NCI-H446 treated with DMSO at 0.1 percent for 48 hours (cell line): ENCODE measurements around the gene LBH.

Experiments
- DNase-seq: peaks from one replicate; lab custom pipeline; 2025; lab: John Stamatoyannopoulos, UW

LBH gene

DNA sequence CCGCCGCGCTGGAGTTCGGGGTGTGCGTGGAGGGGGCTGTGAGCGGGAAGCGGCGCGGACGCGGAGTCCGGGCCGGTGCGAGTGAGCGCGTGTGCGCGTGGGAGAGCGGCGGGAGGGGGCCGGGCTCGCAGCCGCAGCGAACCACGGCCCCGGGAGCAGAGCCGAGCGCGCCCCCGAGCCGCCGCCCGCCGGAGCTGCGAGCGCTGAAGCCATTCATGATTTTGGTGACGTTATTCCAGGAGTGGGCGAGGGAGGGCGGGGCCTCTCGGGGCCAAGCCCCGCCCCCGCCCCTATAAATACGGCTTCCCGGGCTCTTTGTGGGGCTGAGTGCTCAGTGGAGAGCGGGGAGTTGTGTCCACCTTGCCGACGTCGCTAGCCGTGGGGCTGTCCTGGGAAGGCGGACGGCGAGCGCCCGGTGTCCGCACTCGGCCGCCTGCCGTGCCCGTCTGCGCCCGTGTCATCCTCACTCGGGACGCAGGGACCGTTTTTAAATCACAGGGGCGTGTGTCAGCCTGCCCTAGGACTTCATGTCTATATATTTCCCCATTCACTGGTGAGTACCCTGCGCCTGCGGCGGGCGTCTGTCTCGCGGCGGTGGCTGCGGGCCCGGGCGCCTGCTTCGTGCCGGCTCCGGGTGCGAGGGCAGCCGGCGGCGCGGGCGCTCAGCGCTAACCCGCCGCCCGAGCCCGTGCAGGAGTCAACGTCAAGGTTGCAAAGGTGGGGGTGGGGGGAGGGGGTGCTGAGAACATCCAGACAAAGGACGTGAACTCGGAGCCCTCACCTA, at the start of gene LBH:
Gene LBH, plus strand, starts transcription at position 323 of the 784 bp plus-strand sequence. Its CDS starts 205 bp downstream, at position 528.
- peak; percentile 52 for DNase-seq

DNA sequence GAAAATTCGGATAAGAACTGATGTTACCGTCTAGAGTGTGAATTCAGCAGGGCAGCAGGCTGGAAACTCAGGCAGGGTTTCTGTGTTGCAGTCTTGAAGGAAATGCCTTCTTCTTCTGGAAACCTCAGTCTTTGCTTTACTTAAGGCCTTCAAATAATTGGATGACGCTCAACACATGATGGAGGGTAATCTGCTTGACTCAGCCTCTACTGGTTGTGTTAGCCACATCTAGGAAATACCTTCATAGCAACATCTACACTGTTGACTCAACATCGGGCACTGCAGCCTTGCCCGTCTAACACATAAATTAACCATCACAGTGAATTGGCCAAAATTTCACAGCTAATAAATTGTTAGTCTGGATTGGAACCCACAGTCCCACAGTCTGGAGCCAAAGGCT, 47.3 kb upstream of the LBH start:
- DNase-seq, result no peak

DNA sequence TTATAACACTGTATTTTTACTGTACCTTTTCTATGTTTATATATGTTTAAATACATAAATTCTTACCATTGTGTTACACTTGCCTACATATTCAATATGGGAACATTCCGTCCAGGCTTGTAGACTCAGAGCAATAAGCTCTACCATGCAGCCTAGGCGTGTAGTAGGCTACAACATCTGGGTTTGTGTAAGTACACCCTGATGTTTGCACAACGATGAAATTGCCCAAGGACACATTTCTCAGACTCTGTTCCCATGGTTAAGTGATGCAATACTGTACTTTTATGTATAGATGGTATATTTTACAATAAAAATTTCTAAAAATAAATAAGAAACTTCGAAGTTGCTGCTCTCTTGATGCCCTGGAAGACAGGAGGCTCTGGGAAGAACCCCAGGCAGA, 46.2 kb upstream of the LBH start:
- DNase-seq, result no peak

DNA sequence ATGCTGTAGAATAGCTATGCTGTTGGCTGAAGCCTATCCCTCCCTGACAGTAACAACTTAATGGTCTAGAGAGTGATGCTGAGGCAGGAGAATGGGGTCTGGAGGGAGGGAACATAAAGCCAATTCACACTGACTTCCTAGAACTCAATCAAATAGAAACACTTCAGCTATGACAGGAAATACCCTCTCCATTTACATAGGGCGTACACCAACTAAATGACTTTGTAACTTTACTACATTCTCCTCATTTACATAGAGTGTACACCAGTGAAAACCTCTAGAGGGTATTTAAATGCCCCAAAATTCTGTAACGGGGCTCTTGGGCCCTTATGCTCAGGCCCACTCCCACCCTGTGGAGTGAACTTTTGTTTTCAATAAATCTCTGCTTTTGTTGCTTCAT, 43.0 kb upstream of the LBH start:
- no peak for DNase-seq

DNA sequence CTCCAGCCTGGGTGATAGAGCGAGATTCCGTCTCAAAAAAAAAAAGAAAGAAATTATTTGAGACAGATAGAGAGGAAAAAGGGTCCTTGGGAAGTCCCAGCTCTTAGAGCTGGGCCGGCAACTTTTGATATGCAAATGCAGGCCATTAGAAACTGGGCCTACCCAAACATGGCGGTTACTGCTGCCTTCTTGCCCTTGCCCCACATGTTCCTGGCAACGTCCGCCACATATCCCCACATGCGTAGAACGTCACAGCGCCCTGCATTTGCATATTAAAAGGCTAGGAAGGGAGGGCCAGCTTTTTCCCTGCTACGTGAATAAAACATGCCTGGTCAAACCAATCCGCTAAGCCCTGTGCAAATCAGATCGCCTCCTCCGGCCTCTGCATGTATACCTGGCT, 40.7 kb upstream of the LBH start:
- DNase-seq, result no peak

DNA sequence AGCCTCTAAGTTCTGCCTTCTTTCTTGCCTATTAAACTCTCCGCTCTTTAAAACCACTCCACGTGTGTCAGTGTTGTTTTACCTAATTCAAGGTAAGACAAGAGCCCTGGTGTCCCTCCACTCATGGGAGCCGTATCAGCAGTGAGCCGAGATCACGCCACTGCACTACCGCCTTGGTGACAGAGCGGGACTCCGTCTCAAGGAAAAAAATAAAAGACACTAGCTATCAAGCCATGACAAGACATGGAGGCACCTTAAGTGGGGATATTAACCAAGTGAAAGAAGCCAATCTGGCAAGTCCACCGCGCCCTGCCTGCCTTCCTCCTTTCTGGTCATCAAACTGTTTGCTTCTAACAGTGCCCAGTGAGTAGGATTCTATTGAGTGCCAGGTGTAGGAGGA, 40.2 kb upstream of the LBH start:
- DNase-seq, result no peak

DNA sequence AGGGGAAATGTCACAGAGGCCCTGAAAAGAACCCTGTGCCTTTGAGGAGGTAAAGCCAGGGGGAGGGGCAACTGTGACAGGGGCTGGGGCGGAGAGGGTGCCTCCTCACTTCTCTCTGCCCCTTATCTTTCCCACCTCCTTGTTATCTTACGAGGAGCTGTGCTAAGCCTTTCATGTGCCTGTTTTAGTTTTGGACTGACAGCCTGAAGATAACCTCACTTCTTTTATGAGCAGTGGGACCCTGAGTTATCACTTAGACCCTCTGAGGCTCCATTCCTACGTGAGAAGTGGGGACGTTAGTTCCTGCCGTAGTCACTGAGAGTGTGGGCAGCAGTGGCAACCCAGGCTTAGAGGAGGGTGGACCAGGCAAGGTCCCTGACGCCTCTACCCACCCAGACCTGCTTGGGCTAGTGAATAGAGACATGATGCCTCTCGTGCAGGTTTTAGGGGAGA, 39.5 kb upstream of the LBH start:
- no peak for DNase-seq

DNA sequence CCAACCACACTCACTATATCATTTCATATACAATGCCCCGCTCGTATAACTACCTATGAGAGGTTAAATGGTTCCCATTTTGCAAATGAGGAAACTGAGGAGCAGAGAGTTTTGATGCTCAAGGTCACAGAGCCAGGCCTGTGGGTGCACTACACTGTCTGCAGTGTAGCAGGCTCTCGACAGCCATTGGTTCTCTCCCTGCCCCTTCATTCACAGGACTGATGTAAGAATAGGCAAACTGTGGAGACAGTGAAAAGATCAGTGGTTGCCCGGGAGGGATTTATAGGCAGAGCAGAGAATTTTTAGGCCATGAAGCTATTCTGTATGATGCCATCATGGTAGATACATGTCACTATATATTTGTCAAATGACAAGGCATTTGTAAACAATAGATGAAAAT, 39.0 kb upstream of the LBH start:
- DNase-seq, result no peak

DNA sequence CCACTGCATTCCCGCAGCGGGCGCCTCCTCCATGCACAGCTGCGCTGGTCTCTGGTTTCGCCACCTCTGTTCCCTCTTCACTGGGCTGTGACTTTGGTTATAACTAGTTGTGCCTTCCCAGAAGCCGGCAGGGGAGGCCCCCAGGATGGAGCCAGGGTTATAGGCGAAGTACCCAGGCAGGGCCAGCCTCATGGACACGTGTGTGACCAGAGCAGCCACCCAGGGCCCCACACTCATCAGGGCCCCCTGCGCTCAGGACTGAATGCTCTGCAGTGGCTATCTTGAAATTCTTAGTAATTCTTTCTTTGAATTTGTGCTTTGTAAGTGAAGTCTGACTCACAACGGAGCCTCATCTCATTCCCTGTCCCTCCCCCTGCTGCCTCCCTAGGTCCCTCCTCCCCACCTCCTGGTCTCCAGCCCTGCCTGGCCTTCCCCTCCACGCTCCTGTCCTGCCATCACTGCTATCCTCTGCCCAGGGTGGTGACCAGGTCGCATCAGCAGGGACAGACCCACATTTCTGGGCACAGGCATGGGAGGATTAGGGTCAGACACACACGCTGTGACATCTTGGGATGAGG, 38.1 kb upstream of the LBH start:
- DNase-seq, result no peak

DNA sequence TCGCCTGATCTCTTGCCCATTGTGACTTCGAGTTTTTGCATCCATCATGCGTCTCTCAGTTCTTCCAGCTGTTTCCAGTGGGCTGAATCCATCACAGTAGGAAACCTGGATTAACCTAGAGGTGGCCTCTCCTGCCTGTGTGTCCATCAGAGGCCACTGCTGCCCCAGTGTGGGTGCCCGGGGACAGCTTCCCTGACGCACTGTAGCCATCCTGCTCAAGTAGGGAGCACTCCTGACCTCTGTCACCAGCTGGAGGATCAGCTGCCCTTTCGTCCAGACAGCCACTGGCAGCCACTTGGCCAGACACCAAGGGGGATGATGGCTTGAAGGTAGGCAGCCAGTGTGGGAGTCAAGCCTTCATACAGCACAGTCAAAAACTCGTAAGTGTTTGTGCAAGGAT, 36.9 kb upstream of the LBH start:
- no peak for DNase-seq

DNA sequence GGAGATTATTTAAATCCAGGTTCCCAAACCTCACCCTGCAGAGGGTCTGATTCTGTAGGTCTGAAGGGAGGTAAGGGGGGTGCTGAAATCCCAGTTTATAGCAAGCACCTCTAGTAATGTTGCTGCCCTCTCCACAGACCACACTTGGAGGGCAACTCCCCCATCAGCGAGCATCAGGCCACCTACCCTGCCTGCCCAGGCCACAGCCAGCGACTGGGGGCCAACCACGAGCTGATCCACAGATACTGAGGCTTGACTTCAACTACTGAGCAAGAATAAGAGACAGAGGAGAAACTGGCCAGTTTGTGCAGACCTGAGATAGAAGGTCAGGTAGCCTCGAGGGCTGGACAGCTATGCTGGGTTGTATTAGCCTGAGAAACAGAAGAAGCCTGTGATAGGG, 36.3 kb upstream of the LBH start:
- DNase-seq, result no peak

DNA sequence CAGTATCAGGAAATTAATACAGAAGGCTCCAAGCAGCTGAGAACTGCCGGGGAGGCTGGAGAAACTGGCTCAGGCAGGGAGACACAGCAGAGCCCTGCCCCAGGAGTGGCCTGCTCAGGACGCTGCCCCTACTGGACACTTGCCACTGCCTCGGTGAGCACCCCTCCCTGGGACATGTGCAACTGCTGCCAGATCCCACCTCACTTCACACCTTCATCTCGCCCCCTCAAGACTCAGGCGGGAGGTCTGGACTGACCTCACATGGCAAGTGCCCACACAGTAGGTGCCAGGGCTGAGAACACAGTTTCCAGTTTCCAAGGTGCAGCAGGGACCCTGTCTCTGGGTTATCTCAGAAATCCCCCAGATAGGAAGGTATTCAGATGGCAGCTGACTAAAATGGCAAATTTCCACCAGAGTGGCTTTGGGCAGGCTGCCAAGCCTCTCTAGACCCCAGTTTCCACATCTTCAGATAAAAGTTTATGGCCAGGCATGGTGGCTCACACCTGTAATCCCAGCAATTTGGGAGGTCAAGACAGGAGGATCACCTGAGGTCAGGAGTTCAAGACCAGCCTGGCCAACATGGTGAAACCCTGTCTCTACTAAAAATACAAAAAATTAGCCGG, 33.7 kb upstream of the LBH start:
- DNase-seq, result no peak

DNA sequence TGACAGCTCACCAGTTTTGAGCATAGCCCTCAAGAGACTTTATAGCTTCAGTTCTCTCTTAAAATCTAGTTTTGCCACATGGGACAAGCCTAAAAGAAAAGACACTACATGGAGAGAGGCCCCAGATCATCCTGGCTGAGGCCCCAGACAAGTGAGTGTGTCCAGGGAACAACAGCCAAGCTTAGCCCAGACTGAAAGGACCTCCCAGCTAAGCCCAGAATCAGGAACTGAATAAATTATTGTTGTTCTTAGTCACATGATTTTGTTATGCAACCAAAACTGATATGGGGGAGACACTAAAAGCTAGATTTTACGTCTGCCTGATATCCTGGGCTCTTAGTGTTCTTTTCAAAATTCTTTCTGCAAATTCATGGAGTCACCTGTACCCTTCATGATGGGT, 29.3 kb upstream of the LBH start:
- DNase-seq, result no peak

DNA sequence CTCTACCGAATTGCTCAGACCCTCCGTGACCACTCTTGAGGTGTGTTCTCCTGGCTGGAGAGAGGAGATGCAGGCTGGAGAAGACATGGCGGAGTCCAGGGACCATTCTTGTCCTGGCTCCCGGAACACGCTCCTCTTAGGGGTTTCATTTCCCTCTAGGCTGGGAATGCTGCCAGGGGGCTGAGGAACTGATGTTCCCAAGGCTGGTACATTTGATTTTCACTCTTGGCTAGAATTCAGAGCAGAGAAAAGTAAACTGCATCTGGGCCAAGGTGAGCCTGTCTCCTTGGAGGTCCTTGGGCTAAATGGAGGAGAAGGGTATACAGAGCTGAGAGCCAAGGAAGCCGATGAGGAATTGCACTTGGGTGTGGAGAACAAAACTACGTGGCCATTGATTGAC, 28.2 kb upstream of the LBH start:
- DNase-seq, result no peak

DNA sequence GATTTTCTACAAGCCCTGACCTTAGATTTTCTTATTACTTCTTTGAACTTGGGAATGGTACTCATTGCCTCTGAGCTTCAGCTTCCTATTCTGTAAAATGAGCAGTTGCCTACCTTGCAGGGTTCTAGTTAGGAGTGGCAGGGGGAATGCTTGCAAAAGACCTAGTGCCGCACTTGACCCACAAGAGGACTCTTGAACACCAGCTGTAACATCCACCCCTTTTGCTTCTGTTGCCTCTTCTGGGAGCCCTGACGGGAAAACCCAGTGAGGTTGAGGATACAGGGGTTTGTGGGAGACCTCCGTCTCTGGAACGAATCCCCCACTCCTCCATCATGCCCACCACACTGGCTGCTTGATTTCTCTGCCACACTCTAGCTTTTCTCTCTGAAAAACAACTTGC, 27.1 kb upstream of the LBH start:
- DNase-seq, result no peak

DNA sequence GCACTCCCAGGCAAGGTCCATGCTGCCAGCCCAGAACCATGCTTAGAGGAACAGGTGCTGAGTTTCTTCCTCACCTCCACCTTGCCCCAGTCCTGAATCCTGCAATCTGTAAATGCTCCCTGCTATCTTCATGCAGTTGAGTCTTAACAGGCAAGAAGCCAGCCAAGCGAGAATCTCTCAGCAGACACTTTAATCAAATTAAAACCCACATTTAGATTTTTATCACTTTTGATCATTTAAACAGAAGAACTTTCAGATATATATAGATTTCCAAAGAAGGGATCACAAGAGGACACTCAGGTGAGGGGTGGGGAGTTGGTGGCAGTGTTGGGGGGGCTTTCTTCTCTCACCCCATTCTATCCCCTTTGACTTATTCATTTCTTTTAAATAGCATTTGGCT, 25.9 kb upstream of the LBH start:
- no peak for DNase-seq

DNA sequence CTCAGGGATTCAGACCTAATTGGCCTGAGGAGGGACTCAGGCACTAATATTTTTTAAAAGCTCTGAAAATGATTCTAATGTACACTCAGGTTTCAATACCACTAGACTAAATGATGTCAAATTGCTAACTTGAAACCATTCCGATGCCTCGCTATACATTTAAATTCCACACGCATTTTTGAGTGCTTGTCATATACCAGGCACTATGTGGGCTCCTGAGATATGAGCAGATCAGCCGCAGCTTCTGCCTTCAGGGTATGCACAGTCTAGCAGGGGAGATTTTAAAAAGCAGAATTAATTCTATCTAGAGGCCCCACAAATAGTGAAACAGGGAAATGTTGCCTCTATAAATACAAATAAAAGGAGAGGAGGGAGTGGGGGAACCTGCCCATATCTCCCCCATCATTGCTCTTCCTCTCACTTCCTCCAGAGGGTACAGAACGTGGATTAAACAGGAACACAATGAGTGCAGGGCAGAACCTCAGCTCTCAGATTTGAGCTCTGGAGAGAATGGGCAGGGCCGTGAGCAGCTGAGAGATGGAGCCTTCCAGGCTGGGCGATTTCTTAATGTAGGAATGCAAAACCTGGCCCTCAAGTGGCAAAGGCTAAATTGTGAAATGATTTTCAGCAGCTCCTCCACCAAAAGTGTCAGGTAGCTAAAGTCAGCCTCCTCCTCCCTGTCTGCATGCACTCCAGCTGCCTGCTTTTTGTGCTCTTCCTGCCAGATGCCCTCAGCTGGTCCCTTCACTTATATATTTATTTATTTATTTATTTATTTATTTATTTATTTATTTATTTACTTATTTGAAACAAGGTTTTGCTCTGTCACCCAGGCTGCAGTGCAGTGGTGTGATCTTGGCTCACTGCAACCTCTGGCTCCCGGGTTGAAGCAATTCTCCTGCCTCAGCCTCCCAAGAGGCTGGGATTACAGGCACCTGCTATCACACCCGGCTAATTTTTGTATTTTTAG, 24.6 kb upstream of the LBH start:
- no peak for DNase-seq

DNA sequence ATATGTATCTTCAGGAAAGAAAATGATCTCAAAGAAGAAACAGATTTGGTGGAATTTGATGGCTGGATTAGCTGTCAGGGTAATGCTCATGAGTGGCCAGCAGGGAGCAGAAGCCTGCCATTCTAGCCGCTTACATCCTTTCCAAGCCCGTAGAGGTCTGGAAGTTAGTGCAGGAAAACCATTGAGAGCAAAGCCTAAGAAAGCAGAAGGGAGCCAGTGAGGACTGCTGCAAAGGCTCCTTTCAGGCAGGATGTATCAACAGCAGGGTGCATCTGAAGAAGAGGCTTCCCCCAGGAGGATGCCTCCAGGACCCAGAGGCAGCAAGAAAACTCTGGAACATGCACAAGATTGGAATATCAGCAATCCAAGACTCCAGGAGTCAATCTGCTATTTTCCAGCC, 22.9 kb upstream of the LBH start:
- peak; percentile 33 for DNase-seq

DNA sequence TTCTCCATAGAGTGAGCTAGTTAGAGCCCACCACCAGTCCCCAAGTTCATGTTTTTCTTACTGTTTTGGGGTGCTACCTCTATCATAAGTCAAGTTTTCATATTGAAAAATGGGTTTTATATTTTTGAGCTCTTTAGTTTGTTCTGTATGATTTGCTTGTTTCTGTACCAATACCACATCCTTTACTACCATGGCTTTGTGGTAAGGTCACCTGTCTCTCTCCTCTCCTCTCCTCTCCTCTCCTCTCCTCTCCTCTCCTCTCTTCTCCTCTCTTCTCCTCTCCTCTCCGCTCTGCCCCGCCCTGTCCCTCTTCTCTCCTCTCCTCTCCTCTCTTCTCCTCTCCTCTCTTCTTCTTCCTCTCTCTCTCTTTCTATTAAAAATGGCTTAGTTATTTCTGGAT, 22.1 kb upstream of the LBH start:
- DNase-seq, result no peak

DNA sequence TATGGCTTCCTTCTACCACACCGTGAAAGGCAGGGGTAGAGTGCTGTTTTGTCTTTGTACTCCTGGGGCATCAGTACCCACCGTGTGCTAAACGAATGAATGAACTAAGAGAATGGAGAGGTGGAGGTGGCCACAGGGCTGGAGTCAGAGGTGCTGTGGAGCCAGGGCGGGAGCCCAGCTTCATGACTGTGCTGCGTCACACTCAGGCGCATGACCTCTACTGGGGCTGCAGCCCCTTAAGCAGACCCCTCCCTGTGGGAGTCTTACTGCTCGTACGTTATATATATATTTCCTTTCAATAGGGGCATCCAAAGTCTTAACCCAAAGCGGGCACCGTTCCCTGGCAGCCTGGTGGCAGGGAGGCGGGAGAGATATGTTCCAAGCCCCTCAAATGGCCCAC, 18.0 kb upstream of the LBH start:
- DNase-seq, result no peak

DNA sequence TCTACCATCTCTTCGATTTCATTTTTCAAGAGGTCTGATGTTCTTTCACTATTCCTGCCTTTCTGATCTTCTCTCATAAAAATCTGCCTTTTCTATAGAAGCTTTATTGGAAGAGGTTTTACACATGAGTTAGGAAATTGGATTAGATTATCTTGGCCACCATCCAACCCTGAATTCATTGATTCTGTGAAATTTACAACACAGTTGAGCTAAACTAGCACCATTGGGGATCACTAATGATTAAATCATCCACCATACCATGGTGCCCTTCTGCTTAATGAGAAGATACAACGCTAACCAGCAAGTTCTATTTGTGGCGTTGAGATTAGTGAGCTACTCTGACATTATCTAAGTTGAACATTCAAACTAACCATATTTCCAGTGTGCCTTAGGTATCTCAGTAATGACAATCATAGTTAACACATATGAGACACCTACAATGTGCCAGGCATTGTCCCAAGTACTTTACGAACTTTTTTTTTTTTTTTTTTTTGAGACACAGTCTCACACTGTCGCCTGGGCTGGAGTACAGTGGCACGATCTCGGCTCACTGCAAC, 17.3 kb upstream of the LBH start:
- no peak for DNase-seq

DNA sequence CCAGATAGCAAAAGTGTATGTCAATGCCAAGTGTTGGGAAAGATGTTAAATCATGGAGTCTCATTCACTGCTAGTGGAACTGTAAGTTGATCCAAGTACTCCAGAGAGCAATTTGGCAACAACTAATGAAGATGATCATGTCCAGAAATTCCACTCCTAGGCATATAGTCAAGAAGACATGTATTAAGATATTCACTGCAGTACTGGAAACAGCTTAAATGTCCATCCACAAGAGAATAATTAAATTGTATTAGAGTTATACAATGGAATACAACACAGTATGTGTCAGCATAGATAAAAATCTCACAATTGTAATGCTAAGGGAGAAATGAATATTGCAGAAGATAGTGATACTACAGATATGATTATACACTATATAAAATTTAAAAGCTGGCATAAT, 15.2 kb upstream of the LBH start:
- DNase-seq, result no peak
